ENCODE data around the gene QPCT.
"Not testable (repeated sequence)": the region's sequence is repeated elsewhere in the genome, so short reads cannot be mapped to it uniquely, and the experiment has no call there.

The QPCT gene

DNA sequence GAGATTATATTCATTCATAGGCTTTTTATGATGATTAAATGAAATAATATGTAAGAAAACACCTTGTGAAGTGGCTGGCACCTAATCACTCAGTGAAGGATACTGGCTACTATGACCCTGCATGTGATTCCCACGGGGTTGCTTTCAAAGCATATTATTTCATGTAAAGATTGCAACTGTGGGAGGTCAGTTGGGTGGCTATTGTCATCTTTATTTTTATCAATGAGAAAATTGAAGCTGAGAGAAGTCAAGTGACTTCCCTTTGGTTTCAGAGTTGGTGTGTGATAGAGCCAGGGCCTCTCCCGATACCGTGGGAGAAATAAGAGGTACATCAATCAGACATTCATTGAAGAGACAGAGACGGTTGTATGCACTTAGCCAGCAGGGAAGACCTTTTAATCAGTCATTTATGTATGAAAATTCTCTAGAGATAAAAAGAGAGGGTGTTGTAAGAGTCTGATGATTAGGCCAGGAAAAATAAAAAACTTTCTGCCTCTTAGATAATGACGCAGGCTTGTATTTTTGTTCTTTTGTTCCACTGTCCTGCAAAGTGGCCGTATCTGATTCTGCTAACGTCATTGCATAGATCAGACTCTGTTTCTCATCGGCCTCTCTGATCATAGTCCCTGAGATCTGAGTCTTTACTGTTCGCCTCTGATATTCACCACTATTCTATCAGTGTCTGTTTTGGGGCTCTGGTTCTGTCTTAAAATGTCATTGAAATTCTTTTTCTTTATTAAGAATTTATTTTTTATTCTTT lies 50.5 kb downstream of the QPCT start:
- no peak for DNase-seq

DNA sequence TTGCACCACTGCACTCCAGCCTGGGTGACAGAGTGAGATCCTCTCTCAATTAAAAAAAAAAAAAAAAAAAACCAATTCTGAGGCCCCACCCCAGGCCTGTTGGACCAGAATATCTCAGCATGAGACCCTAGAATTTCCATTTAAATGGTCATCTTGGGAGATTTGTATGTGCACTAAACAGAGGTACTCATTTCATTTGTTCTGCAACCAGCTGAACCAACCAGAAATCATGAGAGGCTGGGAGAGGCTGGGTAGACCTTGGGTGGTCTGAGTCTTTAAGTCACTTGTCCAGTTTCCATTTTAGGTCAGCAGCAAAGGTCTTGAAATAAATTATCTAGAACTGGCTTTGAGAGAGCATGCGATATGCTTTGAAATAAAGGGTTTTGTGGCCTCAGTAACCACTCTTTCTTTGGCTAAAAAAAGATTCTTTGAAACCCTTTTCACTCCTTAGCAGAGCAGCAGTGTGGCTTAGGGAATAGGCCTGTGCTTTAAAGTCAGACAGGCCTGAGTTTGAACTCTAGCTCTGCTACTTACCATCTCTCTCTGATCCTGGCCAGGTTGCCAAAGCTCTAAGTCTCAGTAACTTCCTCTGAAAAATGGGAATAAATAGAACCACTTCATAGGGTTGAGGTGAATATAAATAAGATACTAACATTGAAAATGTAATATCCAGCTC lies 52.6 kb downstream of the QPCT start:
- no peak for DNase-seq

DNA sequence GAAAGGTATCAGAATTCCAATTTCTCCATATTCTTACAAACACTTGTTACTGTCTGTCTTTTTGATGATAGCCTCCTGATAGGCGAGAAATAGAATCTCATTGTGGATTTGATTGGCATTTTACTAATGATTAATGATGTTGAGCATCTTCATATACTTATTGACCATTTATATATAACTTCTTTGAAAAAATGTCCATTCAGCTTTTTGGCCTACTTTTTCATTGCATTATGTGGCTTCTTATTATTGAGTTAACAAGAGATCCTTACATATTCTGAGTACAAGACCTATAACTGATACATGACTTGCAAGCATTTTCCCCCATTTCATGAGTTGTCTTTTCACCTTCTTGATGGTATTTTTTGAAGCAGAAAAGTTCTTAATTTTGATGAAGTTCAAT lies 54.6 kb downstream of the QPCT start:
- no peak for DNase-seq

DNA sequence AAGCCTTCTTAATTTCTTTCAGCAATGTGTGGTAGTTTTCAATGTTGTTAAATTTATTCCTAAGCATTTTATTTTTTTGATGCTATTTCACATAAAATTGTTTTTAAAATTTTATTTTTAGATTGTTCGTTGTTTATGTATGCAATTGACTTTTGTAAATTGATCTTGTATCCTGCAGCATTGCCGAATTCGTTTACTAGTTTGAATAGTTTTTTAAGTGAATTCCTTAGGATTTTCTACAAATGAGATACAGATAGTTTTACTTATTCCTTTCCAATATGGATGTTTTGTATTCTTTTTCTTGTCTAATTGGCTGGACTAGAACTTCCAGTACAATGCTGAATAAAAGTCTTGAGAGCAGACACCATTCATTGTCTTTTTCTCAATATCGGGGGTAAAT lies 55.6 kb downstream of the QPCT start:
- no peak for DNase-seq

DNA sequence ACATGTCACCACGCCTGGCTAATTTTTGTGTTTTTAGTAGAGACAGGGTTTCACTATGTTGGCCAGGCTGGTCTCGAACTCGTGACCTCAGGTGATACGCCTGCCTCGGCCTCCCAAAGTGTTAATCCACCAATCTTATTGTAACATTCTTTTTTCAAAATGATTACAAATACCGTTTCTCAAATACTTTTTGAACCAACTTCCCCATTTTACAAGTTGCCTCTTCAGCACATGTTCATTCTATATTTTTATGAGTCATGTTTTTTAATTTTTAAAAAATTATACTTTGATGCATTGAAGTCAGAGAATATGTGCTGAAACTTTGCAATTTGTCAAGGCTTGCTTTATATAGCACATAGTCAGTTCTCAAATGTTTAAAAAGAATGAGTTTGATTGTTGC lies 58.2 kb downstream of the QPCT start:
- no peak for DNase-seq

DNA sequence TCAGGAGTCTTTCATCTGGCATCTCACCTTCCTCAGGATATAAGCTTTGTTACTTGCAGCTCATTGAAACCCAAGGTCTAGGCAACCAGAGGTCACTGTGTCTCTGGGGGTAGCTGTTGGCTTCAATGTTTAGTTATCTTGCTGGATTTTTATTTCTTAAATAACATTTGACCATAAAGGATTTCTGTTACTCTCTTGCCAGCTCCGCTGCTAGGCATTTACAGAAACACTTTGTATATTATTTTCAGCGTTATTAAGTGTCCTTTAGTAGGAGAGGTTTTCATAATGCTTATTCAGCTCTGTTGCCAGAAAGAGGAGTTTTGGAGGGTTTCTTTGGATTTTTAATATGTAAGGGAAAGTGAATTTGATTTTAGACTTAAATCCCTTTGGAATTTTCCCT lies 61.4 kb downstream of the QPCT start:
- DNase-seq: no peak

DNA sequence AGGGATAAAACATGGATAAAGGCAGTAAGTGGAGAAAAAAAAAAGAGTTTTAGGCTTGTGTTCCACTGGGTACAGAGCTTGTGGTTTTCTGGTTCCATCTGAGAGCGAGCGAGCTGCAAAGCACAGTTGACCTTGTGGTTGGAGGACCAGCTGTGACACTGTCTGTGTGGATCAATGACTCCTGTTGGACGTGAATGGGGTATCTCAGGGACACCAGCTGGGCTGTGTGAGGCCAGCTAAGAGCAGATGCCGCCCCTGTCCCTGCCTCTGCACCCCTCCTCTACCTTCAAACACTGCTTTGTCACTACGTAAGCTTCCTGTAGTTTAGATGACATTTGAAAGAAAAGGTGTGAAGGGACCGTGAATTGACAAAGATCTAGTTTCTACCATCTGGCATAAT lies 67.8 kb downstream of the QPCT start:
- DNase-seq: no peak

DNA sequence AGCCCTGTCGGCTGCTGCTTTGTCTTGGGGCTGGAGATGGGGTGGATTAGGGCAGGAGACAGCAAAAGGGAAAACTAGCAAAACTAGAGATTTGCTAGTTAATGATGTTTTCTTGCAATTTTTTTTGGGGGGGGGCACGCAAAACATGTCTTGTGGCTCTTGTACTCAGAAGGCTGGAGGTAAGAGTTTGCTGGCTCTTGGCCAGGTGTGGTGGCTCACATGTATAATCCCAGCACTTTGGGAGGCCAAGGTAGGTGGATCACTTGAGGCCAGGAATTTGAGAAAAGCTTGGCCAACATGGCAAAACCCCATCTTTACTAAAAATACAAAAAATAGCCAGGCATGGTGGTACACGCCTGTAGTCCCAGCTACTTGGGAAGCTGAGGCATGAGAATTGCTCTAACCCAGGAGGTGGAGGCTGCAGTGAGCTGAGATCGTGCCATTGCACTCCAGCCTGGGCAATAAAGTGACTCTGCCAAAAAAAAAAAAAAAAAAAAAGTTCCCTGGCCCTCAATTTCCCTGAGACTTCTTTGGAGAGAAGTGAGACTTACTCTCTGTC lies 69.6 kb downstream of the QPCT start:
- not testable (repeated sequence) for DNase-seq

DNA sequence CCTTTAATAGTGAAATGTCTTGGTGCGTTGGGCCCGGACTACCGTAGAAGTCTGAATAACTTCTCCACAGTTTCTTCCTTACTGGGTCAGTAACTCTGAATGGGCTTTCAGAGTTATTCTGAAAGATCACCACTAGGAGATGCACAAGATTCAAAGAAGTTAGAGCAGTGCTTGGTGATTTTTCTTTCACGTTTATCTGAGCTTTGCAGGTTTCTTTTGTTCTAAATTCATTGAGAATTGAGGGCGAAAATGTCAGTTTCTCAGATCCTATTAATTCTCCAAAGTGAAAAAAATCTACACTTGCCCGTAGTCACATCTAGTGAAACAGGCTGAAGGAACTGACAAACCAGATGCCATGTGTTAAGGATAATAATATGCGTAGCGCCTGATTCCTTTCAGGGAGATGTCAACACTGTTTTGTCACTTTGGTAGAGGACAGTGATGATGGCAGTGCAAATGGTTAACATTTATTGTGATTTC lies 70.1 kb downstream of the QPCT start:
- DNase-seq: peak; percentile 67

DNA sequence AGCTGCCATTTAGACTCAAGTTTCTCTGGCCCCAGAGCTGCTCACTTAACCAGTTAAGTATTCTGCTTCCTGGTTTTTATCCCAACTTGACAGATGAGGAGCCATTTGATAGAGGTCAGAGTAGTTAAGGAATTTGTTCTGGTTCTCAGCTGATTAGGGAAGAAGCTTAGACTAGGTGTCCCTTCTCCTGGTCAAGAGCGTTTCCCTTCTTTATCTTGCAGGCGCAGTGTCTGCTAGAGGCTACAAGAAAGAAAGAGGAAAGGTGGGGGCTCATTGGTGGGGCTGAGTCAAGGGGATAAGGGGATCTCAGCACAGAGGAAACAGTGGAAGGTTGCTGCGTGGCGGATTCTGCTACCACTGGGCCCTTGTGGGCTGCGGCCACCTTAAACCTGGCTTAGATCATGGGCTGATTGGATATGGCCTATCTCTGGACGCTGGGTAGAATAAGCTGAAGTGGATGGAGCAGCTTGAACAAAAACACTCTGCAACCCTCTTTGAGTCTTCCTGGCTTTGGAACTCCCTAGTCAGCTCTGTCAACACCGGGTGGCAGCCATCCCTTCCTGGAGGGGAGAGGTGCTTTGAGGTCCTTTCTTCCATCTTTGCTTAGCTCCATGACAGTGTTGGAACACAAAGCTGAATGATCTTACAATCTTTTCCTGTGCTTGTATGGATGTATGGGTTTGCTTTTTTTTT lies 70.8 kb downstream of the QPCT start:
- peak; percentile 53 for DNase-seq

DNA sequence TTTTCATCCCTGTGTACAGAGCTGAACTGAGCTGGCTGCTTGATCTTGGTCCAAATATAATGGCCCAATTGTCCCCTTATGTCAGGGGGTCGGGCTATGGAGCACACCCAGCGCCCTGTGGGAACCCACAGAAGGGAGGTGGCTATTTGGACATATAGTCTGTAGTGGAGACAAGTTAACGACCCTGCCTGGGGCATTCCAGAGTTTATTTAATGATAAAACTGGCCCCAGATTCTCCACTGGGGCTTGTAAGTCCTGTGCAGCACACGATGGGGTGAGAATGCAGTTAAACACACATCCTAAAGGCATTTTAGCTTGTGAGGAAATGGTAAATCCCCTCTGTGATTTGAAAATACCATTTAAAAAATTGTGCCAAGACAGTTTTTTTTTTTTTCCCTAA lies 72.9 kb downstream of the QPCT start:
- peak; percentile 66 for DNase-seq

DNA sequence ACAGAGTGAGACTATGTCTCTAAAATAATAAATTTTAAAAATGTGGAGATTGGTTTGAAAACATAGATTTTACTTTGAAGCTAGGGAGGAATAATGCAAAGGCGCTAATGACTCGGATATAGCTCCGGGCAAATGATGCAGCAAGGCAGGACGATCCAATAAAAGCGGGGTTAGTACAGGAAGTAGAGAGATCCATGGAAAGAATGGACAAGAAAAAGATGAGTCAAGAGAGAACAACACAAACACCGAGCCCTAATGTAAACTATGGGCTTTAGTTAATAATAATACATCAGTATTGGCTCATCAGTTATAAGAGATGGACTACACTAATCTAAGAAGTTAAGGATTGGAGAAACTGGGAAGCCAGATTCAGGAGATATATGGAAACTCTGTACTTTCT lies 74.5 kb downstream of the QPCT start:
- DNase-seq: peak; percentile 57

DNA sequence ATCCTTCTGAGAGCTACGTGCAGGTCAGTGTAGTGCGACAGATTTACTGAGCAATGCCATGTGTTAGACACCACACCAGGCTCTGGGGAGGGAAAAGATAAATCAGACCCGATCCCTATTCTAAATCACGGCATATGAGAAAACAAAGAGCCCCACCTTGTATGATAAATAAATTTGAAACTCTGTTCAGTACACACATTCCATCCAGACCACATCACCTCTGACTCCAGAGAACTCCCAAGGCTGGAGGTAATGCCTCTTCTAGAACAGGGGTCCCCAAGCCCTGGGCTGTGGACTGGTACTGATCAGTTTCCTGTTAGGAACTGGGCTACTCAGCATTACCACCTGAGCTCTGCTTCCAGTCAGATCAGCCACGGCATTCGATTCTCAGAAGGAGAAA lies 77.3 kb downstream of the QPCT start:
- DNase-seq: no peak

DNA sequence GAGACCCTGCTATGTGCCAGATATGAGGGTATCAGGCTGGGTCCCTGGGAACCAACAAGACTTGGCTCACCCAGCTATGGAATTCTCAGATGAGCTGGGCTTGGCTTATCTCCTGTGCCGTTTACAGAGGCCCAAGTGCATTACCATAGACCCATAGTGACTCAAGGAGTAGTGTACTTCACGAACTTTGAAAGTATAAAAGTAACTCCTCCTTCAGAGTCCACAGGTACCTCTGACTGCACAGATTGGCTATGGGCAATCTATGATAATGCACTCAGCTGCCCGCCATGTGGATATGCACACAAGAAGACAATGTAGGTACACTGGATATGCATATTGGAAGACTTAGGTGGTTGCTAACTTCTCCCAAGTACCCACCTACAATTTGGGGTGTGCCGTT lies 78.4 kb downstream of the QPCT start:
- no peak for DNase-seq
